Activated gamma-delta T cell treated with anti-CD3 and anti-CD28 coated beads, Interleukin-2, amount 50 U/mL, for 16 hours (primary cell): ENCODE measurements around the gene OBSL1.
A peak's percentile ranks its signal among the peaks of the same experiment; 100 is the strongest.

Source experiments
- DNase-seq: peaks from one replicate; pipeline ENCODE4 v3.0.0-alpha.2; 2020; ENCODE audit warnings: low read depth

Gene OBSL1

GRCh38 chr2:219565130-219566080 lies 5.9 kb downstream of the OBSL1 start:
- DNase-seq: no peak

- no peak for DNase-seq
Observed at GRCh38 chr2:219563271-219563928, 7.9 kb downstream of the OBSL1 start.

- no peak for DNase-seq
Observed at GRCh38 chr2:219562049-219563020, 9.0 kb downstream of the OBSL1 start.

- DNase-seq: no peak
Observed at GRCh38 chr2:219561179-219562048, 9.9 kb downstream of the OBSL1 start.

- DNase-seq: no peak
Observed at GRCh38 chr2:219560893-219561178, 10.5 kb downstream of the OBSL1 start.

- no peak for DNase-seq
Observed at GRCh38 chr2:219560037-219560892, 11.1 kb downstream of the OBSL1 start.

- DNase-seq: no peak
Observed at GRCh38 chr2:219559156-219559915, 12.0 kb downstream of the OBSL1 start.

GRCh38 chr2:219557791-219558785 lies 13.3 kb downstream of the OBSL1 start:
- no peak for DNase-seq

- DNase-seq: no peak
Observed at GRCh38 chr2:219557320-219557719, 14.0 kb downstream of the OBSL1 start.

GRCh38 chr2:219556413-219556812 lies 14.9 kb downstream of the OBSL1 start:
- DNase-seq: no peak

GRCh38 chr2:219555956-219556355 lies 15.4 kb downstream of the OBSL1 start:
- DNase-seq: no peak

- DNase-seq: no peak
Observed at GRCh38 chr2:219554350-219554749, 17.0 kb downstream of the OBSL1 start.

- DNase-seq: no peak
Observed at GRCh38 chr2:219553463-219553963, 17.8 kb downstream of the OBSL1 start.

- no peak for DNase-seq
Observed at GRCh38 chr2:219553168-219553417, 18.2 kb downstream of the OBSL1 start.

GRCh38 chr2:219552382-219553167 lies 18.8 kb downstream of the OBSL1 start:
- DNase-seq: peak; percentile 69

GRCh38 chr2:219551441-219552381 lies 19.6 kb downstream of the OBSL1 start:
- no peak for DNase-seq
